Neural progenitor cell (in vitro differentiated cells): Measurements from ENCODE around the gene CAAP1. TPM values are rescaled to one million over a fixed set of nuclear protein-coding genes. Genes with fewer than 3 reads are reported as not detected.
A peak's percentile ranks its signal among the peaks of the same experiment; 100 is the strongest.

Experiments used
- DNase-seq: peaks from one replicate; pipeline ENCODE4 v3.0.0-alpha.2; 2016; ENCODE audit warnings: low spot score
- H2AFZ ChIP-seq: fragments of 200-600 bp; sonication (generic); replicated peaks from 2 replicates; pipeline ENCODE4 v1.6.1; 2016; ENCODE audit warnings: antibody characterized with exemption
- H3F3A ChIP-seq: fragments of 200-600 bp; sonication (generic); 2 replicates; pipeline ENCODE4 v1.6.1; 2016; ENCODE audit warnings: antibody characterized with exemption, low read depth
- H3K27ac ChIP-seq: fragments of 200-600 bp; sonication (generic); 2 replicates; pipeline ENCODE4 v1.5.1; 2016; ENCODE audit warnings: mild to moderate bottlenecking
- H3K27me3 ChIP-seq: fragments of 200-600 bp; sonication (generic); 2 replicates; pipeline ENCODE4 v1.6.1; 2016; ENCODE audit warnings: mild to moderate bottlenecking, moderate library complexity
- H3K36me3 ChIP-seq: fragments of 200-600 bp; sonication (generic); 2 replicates; pipeline ENCODE4 v1.5.1; 2016
- H3K4me1 ChIP-seq: fragments of 200-600 bp; sonication (generic); 2 replicates; pipeline ENCODE4 v1.6.1; 2016; ENCODE audit warnings: mixed run types
- H3K4me2 ChIP-seq: fragments of 200-600 bp; sonication (generic); 2 replicates; pipeline ENCODE4 v1.6.1; 2016
- H3K4me3 ChIP-seq: fragments of 200-600 bp; sonication (generic); 2 replicates; pipeline ENCODE4 v1.5.1; 2016
- H3K79me2 ChIP-seq: fragments of 200-600 bp; sonication (generic); 2 replicates; pipeline ENCODE4 v1.6.1; 2016; ENCODE audit warnings: low read depth
- H3K9ac ChIP-seq: fragments of 200-600 bp; sonication (generic); 2 replicates; pipeline ENCODE4 v1.6.1; 2016
- H3K9me3 ChIP-seq: fragments of 200-600 bp; sonication (generic); 2 replicates; pipeline ENCODE4 v1.5.1; 2016; ENCODE audit warnings: low read depth
- H4K20me1 ChIP-seq: fragments of 200-600 bp; sonication (generic); 2 replicates; pipeline ENCODE4 v1.6.1; 2016; ENCODE audit warnings: low read depth
- H3K27ac Mint-ChIP-seq: 3 replicates; pipeline ENCODE4 v1.8.0; 2021; ENCODE audit warnings: mixed read lengths
- H3K27me3 Mint-ChIP-seq: 2 replicates; pipeline ENCODE4 v1.8.0; 2022; ENCODE audit warnings: low read depth, mild to moderate bottlenecking, inconsistent platforms, moderate library complexity, mixed read lengths; ENCODE audit not compliant: insufficient read depth
- H3K36me3 Mint-ChIP-seq: 3 replicates; pipeline ENCODE4 v1.8.0; 2021; ENCODE audit warnings: mixed read lengths
- H3K4me1 Mint-ChIP-seq: 3 replicates; pipeline ENCODE4 v1.8.0; 2021; ENCODE audit warnings: mixed read lengths
- H3K4me3 Mint-ChIP-seq: 3 replicates; pipeline ENCODE4 v1.8.0; 2021; ENCODE audit warnings: mild to moderate bottlenecking, moderate library complexity, mixed read lengths
- H3K9me3 Mint-ChIP-seq: 3 replicates; pipeline ENCODE4 v1.8.0; 2020; ENCODE audit warnings: mixed read lengths
- EZH2 ChIP-seq: fragments of 200-600 bp; sonication (generic); IDR thresholded peaks from 2 replicates; pipeline ENCODE4 v1.6.1; 2017; ENCODE audit warnings: antibody characterized with exemption, mild to moderate bottlenecking, moderate library complexity
- EZH2phosphoT487 ChIP-seq: fragments of 200-600 bp; sonication (generic); IDR thresholded peaks from 2 replicates; pipeline ENCODE4 v1.6.1; 2017; ENCODE audit warnings: antibody characterized with exemption
- total RNA-seq: library from RNA; depleted of rRNA; stranded (reverse); fragments of >200 nt; gene quantifications from 2 replicates; pipeline ENCODE4 v1.2.3, GENCODE V29; 2015; ENCODE audit warnings: low replicate concordance
- TF ChIP-seq, protein P1 (sequence below): fragments of 200-600 bp; sonication (generic); IDR thresholded peaks from 2 replicates; pipeline ENCODE4 v1.5.1; 2017; ENCODE audit warnings: antibody characterized with exemption, mild to moderate bottlenecking

CAAP1 gene
- total RNA-seq, 1 donor from 2014 or later, result 44.1 TPM

GRCh38 chr9:26807161-26807560, 85.4 kb downstream of the CAAP1 start:
- Histone ChIP-seq H3K4me1 (no peaks in the 10 kb centered on the region), H4K20me1 (no peaks in the 10 kb centered on the region), H3K4me3 (no peak overlapping the region), H3K27me3 (no peaks in the 10 kb centered on the region), H3K79me2 (no peaks in the 10 kb centered on the region), H2AFZ (no peak overlapping the region), H3K9me3 (no peaks in the 10 kb centered on the region), H3K27ac (no peak overlapping the region), H3K36me3 (no peaks in the 10 kb centered on the region), H3K9ac (no peak overlapping the region), H3F3A (no peaks in the 10 kb centered on the region), H3K4me2 (no peak overlapping the region)
- Mint-ChIP-seq H3K4me1 (no peaks in the 10 kb centered on the region), H3K27ac (no peak overlapping the region), H3K27me3 (peaks cover 2% of the 10 kb centered on the region), H3K9me3 (peaks cover 2% of the 10 kb centered on the region), H3K4me3 (no peak overlapping the region), H3K36me3 (no peaks in the 10 kb centered on the region)
- TF ChIP-seq EZH2phosphoT487, result no peak
- TF ChIP-seq EZH2, result no peak
- TF ChIP-seq, protein P1, sequence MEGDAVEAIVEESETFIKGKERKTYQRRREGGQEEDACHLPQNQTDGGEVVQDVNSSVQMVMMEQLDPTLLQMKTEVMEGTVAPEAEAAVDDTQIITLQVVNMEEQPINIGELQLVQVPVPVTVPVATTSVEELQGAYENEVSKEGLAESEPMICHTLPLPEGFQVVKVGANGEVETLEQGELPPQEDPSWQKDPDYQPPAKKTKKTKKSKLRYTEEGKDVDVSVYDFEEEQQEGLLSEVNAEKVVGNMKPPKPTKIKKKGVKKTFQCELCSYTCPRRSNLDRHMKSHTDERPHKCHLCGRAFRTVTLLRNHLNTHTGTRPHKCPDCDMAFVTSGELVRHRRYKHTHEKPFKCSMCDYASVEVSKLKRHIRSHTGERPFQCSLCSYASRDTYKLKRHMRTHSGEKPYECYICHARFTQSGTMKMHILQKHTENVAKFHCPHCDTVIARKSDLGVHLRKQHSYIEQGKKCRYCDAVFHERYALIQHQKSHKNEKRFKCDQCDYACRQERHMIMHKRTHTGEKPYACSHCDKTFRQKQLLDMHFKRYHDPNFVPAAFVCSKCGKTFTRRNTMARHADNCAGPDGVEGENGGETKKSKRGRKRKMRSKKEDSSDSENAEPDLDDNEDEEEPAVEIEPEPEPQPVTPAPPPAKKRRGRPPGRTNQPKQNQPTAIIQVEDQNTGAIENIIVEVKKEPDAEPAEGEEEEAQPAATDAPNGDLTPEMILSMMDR, result no peak
- DNase-seq, result no peak

DNA sequence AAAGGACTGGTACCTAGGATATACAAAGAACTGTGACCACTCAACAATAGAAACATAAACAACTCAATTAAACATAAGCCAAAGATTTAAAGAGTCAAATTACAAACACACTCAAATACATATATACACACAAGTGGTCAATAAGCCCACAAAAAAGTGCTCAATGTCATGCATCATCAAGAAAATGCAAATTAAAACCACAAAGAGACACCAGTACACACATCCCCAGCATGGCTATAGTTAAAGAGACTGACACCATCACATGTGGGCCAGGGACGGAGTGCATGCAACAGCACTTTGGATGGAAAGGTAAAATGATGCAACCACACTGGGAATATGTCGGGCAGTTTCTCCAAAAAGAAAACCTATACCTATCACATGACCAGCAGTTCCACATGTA, 89.7 kb downstream of the CAAP1 start:
- Mint-ChIP-seq H3K4me3 (no peak overlapping the region), H3K27me3 (peaks cover 2% of the 10 kb centered on the region), H3K27ac (no peak overlapping the region), H3K36me3 (no peaks in the 10 kb centered on the region), H3K9me3 (no peaks in the 10 kb centered on the region), H3K4me1 (no peaks in the 10 kb centered on the region)
- H2AFZ ChIP-seq, result no peak overlapping the region
- no peak overlapping the region for H3K9ac ChIP-seq
- H3F3A ChIP-seq, result no peaks in the 10 kb centered on the region
- DNase-seq, result no peak
- H3K4me1 ChIP-seq, result no peaks in the 10 kb centered on the region
- no peaks in the 10 kb centered on the region for H3K9me3 ChIP-seq
- TF ChIP-seq, protein P1, result no peak
- TF ChIP-seq EZH2 (no peak), EZH2phosphoT487 (no peak)
- H3K4me2 ChIP-seq, result no peak overlapping the region
- H3K27me3 ChIP-seq, result no peaks in the 10 kb centered on the region
- H3K27ac ChIP-seq, result no peak overlapping the region
- H3K4me3 ChIP-seq, result no peak overlapping the region
- H3K79me2 ChIP-seq, result no peaks in the 10 kb centered on the region
- H3K36me3 ChIP-seq, result no peaks in the 10 kb centered on the region
- no peaks in the 10 kb centered on the region for H4K20me1 ChIP-seq

- Mint-ChIP-seq H3K9me3 (no peaks in the 10 kb centered on the region), H3K27ac (no peak overlapping the region), H3K4me1 (no peaks in the 10 kb centered on the region), H3K27me3 (peaks cover 2% of the 10 kb centered on the region), H3K36me3 (no peaks in the 10 kb centered on the region), H3K4me3 (no peak overlapping the region)
- H3K27ac ChIP-seq, result no peak overlapping the region
- H3K9ac ChIP-seq, result no peak overlapping the region
- DNase-seq, result no peak
- H3F3A ChIP-seq, result no peaks in the 10 kb centered on the region
- no peak overlapping the region for H3K4me2 ChIP-seq
- no peaks in the 10 kb centered on the region for H4K20me1 ChIP-seq
- H3K9me3 ChIP-seq, result no peaks in the 10 kb centered on the region
- H3K4me3 ChIP-seq, result no peak overlapping the region
- H3K27me3 ChIP-seq, result no peaks in the 10 kb centered on the region
- H3K4me1 ChIP-seq, result no peaks in the 10 kb centered on the region
- H3K36me3 ChIP-seq, result no peaks in the 10 kb centered on the region
- H2AFZ ChIP-seq, result peak overlapping the region; percentile 50
- H3K79me2 ChIP-seq, result no peaks in the 10 kb centered on the region
- TF ChIP-seq EZH2 (no peak), EZH2phosphoT487 (no peak)
- TF ChIP-seq, protein P1, result no peak
These were observed 90.8 kb downstream of the CAAP1 start for GRCh38 chr9:26801772-26802171.
